Jurkat, Clone E6-1 (cell line): ENCODE results near the gene CD9.
"Not testable (repeated sequence)": the region's sequence is repeated elsewhere in the genome, so short reads cannot be mapped to it uniquely, and the experiment has no call there.

Source experiments
- DNase-seq: peaks from one replicate; pipeline ENCODE4 v3.0.0-alpha.2; 2011; ENCODE audit warnings: low read depth, low spot score
- H3K4me3 ChIP-seq: 2 replicates; pipeline ENCODE4 v1.5.1; 2011; ENCODE audit warnings: mild to moderate bottlenecking, low read length, control low read depth, moderate library complexity

The CD9 gene

DNA sequence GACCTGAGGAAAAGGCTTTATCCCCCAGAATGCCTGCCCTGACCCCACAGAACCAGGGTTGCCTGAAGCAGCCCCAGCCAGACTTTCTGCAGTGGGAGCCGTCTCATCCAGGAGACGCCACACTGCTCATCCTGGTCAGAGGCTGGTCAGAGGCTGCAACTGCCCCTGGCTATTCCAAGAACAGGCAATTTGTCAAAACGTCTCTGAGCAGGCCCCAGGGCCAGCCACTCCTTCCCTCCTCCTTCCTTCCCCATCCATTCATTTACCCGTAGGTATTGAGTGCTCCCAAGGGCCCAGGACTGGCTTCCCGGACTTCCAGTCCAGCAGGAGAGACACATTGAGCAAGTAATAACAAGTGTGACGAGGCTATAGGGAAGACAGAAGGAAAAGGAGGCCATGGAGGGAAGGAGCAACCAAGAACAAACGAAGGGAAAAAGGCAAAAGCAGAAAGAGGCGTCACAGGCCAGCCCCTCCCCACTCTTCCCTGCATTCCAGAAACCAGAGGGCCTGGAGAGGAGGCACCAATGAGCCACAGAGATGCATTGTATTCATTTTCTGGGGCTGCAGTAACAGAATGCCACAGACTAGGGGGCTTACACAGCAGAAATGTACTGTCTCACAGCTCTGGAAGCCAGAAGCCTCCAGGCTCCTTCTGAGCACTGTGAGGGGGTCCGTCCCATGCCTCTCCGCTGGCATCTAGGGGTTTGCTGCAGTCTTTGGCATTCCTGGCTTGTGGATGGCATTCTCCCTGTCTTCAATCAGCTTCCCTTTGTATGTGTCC lies 21.0 kb upstream of the CD9 start:
- no peak for DNase-seq

DNA sequence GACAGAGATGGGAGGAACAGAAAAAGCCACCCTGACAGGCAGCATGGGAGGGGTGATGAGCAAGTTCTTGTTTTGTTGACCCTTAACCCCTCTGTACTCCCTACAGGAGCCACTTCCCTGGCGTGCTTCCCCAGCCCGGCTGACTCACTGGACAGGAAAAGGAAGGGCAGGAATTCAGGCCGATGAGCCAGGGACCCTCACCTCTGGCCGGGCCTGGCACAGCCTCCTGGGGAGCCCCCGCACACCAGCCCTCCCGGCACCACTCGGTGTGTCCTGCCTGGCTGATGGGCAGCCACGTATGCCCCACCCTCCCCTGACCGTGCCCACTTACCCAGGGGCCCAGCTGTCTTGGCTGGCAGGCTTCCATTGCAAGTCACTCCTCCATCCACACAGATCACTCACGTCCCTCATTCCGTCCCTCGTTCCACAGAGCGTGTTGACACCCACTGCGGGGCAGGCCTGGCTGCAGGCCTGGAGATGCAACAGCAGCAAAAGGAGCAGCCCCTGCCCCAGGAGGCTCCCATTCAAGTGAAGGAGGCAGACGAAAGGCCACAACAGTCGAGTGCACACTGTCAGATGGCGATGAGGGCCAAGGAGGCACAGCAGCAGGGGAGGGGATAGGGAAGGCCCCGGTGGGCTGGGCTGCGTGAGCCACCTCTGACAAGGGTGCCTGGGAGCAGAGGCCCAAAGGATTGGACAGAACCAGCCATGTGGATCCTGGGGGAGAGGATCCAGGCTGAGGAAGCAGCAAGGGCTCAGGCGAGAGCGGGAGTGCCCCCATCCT lies 19.7 kb upstream of the CD9 start:
- no peak overlapping the region for H3K4me3 ChIP-seq
- no peak for DNase-seq

More for the DNA sequence above, 21.0 kb upstream of the CD9 start:
- no peak overlapping the region for H3K4me3 ChIP-seq

GRCh38 chr12:6181166-6181565 lies 19.0 kb upstream of the CD9 start:
- DNase-seq: no peak
- no peak overlapping the region for H3K4me3 ChIP-seq

- no peak overlapping the region for H3K4me3 ChIP-seq
- DNase-seq: no peak
These were observed 18.5 kb upstream of the CD9 start for GRCh38 chr12:6181583-6182278.

GRCh38 chr12:6182279-6182898 lies 17.8 kb upstream of the CD9 start:
- DNase-seq: no peak
- no peak overlapping the region for H3K4me3 ChIP-seq

- DNase-seq: no peak
- no peak overlapping the region for H3K4me3 ChIP-seq
These were observed 16.3 kb upstream of the CD9 start for GRCh38 chr12:6183689-6184428.

DNA sequence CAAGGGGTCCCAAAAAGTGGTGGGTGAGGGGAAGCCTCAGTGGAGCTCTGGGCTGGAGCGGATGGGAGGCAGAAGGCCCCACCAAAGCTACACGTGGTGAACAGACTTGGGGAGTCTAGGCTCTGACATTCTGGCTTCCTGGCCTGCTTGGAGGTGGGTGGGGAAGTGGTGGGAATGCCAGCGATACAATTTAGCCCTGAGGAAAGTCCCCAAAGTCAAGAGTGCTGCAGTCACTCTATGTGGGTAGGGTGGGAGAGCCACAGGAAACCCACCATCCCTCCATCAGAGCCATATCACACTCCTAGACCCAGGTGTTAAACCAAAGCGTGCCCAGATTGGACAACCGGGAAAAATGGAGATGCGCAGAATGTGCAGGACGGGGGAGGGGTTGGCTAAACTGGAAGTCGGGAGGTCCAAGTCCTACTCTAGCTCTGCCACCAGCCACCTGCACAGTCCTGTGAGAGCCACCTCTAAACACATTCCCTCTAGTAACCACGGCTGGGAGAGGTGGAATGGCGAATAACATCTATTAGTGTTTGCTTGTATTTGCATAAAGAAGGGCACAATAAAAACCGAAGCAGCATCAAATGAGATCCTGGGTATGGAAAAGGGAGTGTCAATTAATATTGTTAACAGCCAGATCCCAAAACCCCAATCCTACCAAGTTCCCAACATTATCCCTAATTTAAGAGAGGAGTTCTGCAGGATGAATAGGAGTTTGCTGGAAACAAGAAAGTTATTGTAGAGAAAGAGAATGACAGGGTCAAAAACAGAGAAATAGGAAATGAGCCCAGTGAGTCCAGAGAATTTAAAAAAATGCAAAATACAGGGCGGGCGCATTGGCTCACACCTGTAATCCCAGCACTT lies 14.0 kb upstream of the CD9 start:
- no peak overlapping the region for H3K4me3 ChIP-seq
- no peak for DNase-seq

DNA sequence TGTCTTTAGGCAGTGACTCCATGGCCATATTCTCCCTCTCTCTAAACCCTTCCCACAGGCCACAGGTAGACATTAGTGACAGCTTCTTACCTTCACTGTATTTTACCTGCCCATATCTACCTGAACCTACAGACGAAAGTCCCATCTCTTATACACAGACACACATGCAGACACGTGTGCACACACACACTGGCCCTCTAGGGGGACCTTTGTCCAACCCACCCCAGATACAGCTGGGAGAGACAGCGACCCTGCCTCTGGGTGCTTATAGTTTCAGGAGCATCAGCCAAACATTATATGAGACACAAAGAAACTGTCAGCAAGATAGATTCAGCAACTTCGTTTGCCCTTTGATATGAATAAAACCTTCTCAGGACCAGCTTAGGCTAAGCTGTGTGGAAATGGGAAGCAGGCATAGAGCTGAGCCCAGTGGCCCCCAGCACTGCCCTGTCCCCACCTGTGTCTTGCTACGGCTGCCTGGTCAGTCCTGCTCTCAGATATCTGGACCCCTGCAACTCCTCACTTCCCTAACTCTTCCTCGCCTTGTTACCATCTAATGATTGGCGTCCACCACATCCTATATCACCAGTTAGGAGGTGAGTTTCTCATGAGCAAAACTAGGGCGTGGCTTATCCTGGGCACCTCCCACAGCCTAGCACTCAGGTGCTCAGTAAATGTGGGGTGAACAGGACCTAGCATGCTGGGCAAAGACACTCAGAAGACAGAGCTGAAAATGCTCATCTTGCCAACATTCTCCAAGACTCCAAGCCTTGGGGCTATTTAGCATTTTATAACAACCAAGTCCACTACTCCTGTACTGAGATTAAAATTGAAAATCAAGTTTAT lies 12.0 kb upstream of the CD9 start:
- DNase-seq: no peak
- no peak overlapping the region for H3K4me3 ChIP-seq

- no peak overlapping the region for H3K4me3 ChIP-seq
- peak; percentile 32 for DNase-seq
These were observed 11.2 kb upstream of the CD9 start for GRCh38 chr12:6189028-6189427.

DNA sequence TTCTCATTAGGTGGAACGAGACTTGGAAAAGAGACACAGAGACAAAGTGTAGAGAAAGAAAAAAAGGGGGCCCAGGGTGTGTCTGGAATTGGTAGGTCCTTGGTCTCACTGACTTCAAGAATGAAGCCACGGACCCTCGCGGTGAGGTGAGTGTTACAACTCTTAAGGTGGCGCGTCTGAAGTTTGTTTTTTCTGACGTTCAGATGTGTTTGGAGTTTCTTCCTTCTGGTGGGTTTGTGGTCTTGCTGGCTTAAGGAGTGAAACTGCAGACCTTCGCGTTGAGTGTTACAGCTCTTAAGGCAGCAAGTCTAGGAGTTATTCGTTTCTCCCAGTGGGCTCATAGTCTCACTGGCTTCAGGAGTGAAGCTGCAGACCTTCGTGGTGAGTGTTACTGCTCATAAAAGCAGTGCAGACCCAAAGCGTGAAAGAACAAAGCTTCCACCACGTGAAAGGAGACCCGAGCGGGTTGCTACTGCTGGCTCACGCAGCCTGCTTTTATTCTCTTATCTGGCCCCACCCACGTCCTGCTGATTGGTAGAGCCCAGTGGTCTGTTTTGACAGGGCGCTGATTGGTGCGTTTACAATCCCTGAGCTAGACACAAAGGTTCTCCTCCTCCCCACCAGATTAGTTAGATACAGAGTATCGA lies 10.1 kb upstream of the CD9 start:
- not testable (repeated sequence) for H3K4me3 ChIP-seq, DNase-seq

DNA sequence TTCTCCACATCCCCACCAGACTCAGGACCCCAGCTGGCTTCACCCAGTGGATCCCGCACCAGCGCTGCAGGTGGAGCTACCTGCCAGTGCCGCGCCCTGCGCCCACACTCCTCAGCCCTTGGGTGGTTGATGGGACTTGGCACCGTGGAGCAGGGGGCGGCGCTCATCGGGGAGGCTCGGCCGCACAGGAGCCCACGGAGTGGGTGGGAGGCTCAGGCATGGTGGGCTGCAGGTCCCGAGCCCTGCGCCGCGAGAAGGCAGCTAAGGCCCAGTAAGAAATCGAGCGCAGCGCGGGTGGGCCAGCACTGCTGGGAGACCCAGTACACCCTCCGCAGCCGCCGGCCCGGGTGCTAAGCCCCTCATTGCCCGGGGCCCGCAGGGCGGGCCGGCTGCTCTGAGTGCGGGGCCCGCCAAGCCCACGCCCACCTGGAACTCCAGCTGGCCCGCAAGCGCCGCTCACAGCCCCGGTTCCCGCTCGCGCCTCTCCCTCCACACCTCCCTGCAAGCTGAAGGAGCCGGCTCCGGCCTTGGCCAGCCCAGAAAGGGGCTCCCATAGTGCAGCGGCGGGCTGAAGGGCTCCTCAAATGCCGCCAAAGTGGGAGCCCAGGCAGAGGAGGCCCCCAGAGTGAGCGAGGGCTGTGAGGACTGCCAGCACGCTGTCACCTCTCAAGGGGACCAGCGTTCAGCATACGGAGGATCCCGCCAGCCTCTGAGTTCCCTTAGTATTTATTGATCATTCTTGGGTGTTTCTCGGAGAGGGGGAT lies 9.3 kb upstream of the CD9 start:
- DNase-seq, H3K4me3 ChIP-seq: not testable (repeated sequence)

DNA sequence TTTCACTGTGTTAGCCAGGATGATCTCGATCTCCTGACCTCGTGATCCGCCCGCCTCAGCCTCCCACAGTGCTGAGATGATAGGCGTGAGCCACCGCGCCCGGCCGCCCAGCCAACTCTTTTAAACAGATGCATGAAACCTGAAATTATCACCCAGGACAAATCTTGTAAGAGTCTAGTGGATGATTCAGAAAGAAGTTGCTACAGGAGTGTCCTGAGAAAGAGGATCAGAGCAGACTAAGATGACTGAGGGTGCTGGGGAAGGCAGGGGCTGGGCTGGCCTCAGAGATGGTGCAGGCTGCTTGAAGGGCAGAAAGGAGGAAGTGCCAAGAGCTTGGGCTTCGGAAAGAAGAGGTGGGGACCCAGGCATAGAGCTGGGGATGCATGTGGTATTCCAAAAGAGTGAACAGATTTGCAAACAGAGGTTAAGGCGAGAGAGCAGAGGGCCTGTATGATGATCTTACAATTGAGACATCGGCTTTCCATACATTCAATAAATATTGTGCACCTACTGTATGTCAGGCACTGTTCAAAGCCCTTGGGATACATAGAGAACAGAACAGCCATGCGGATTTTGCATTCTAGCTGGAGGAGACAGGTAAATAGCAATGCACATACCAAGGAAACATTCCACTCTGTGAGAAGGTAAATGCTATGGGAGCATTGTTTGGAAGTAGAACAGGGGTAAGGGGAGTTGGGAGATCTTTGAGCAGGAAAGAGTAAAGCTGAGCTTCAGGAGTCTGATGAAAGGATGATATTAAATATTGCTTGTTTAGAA lies 7.4 kb upstream of the CD9 start:
- no peak for DNase-seq

DNA sequence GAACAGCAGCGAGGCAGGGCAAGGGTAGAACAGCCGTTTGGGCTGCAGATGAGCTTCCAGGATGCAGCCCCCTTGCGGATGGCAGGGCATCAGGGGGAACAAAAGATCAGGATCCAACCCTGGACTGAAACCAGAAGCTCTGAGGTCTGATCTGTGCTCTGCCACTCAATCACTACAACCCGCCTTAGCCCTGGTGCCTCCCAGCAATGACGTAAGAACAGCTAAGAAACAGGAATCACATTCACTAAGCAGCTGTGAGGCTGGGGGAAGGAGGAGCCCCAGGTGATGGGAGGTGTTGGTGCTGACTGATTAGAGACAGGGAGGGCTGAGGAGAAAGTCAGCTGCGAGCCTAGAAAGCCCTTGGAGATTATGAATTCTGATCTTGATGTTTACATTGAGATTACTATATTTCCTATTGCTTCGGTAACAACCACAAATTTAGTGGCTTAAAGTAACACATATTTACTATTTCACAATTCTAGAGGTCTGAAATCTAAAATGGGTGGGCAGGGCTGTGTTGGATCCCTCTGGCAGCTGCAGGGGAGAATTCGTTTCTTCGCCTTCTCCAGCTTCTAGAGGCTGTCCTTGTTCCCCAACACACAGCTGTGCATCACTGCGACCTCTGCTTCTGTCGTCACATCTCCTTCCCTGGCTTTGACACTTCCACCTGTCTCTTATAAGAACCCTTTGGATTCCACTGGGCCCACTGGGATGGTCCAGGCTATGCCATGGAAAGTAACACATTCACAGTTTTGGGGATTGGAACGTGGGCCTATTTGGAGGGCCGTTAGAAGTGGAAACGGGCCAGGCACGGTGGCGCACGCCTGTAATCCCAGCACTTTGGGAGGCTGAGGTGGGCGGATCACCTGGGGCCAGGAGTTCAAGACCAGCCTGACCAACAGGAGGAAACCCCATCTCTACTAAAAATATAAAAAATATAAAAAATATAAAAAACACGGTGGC lies 6.1 kb upstream of the CD9 start:
- DNase-seq: peak; percentile 27
- no peak overlapping the region for H3K4me3 ChIP-seq

More for the DNA sequence above, 7.4 kb upstream of the CD9 start:
- no peak overlapping the region for H3K4me3 ChIP-seq
